ENCODE measurements around the gene KCNG4.

GRCh38 chr16:84247844-84248243 lies 8.0 kb upstream of the KCNG4 start:
- no peak for TF ChIP-seq CTCF (conservative IDR thresholded peaks at IDR 0.05)
- no peak for TF ChIP-seq ZFX (IDR thresholded peaks at IDR 0.05)
